SHP77 (cell line): ENCODE measurements around the gene ERAP2.
"Not testable (repeated sequence)": the region's sequence is repeated elsewhere in the genome, so short reads cannot be mapped to it uniquely, and the experiment has no call there.

Source experiments
- DNase-seq, 2 experiments: peaks; one replicate each; lab custom pipeline; 2025; lab: John Stamatoyannopoulos, UW

ERAP2 gene

DNA sequence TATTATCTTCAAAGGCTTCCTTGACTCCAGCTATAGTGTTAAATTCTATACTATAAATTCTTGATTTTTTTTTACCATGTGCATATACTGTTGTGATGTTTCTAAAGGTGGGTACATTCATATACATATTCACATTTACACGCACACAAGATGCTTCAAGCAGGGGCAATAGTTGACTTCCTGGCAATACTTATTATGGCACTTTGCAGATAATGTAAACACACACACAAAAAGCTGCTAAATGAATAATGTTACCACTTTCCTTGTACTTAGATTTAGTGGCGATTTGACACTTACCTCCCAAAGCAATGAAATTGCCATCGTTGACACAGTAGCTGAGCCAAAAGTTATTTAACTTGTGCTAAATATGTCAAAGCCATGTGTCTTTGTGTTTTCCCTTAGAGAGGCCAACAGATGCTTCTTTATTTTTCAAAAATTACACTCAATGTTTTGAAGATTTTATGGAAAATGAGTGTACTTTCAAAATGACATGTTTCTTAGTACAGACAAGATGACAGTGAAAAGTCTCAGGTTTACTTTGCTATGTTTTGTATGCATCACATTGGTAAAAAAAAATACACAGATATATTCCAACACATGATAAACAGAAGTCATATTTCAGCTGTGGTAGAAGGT lies 12.2 kb upstream of the ERAP2 start:
- DNase-seq = no peak

DNA sequence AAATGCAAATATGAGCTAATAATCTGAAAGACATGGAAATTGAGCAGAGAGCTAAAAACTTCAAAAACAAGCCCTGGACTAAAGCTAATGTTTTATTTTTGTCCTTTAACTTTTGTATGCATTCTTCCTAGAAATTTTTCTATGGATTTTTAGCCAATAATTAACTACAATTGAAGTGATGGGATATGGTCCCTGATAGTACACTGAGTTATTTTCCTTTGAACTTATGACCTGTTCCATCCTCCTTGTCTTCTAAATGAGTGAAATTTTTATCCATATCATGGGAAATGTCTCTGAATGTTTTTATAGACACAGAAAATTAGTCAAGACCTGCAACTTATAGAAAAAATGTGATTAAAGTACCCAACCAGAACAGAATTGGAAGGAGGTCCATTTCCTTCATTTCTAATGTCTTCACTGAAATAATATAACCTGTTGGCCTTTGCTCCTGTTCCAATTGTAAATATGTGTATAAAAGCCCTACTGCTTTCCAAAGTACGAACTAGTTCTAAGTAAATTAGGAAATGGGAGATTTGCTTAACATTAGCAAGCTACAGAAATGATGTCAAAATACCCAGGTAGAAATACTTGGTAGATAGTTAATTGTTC lies 11.3 kb upstream of the ERAP2 start:
- DNase-seq = no peak

DNA sequence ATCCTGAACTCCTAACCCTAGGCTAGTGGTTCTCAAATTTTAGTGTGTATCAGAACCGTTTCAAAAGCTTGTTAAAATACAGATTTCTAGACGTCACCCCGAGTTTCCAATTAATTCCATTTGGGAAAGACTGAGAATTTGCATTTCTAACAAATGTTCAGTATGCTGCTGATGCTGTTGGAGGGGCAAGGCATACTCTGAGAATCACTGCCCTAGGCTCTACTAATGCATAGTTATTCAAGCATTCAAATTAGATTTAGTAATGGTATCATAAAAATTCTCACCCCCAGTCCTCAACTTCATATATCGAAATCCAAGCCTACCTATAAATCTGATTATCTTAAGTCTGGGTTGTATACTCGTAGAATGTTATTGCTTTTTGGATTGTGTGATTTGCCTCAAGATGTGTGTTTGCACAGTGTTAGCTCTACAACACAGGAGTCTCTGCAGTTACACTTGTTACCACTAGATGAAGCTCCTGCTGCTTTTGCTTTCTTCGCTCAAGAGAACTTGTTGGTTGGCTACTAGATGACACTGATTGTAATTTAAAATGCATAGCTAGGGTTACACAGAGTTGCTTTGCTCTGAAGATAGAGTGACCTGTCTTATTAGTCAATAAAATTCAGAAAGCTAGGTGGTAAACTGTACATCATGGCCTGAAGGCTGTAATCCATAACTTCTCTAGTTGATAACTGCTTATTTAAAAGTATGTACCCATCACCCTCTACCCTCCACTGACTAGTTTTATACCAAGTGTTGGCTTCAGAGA lies 7.5 kb upstream of the ERAP2 start:
- DNase-seq = peak; percentile 35 to 50

DNA sequence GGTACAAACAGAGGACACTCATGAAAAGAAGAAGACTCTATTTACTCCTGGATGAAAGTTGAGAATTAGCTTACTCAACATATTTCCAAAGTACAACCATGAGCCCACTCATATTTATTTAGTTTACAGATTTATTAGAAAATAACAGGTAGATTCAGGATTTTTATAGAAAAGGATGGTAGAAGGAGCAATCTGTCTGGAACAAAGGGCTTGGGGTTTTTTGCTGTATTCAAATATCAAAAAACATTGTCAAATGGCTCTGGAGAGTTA lies 7.0 kb upstream of the ERAP2 start:
- no peak for DNase-seq

DNA sequence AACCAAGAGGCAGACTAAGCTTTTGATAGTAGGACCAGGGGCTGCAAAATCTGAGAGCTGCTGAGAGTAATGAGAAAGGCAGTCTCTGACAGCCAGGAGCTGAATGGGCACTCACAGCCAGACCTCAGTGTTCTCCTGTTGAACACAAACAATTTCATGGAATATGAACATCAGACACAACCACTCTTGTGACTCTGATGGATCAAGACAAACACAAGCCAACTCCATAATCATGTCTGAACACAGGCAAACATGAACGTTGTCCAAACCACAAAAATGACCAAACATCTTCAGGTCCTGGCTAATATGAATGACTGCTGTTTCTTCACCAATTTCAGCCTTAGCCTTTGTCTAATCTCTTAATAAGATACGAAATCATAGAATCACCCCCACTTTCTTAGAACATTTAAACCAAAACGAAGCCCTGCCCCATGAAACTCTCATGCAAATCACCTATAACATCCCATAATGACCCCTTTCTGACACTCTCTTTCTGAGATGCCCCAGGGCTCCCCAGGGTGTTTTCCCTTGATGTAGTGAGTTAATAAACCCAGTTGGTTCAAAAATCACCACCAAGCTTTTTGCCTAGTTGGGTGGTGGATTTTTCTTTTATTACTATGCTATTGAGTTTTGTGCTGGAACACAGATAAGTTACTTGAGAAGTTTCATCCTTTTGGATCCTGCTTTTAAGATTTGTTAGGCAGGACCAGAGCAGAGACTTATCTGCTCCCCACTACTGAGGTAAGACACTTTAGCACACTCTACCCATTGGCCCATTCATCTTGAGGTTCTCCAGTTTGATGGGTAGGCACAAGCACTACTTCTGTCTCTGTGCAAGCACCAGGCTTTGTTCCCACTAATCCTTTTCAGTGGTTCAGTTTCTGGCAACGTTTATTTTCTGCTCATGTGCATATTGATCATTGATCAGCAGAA lies 5.9 kb upstream of the ERAP2 start:
- no peak for DNase-seq

DNA sequence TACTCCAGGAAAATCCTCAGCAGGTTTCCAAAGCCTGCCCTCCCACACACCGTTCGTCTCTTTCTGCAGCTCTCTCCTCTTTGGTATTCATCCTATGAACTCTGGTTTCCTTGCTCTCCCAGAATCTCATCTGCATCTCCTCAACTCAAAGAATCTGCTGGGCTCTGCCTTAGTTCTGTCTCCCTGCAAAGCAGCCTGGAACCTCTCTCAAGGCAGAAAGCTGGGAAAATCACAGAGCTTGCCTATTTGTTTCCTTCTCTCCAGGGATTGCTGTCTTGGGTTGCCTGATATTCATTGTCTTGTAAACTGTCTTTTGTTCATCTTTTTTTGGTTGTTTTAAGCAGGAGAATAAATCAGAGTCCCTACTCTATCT lies 5.3 kb upstream of the ERAP2 start:
- no peak for DNase-seq

DNA sequence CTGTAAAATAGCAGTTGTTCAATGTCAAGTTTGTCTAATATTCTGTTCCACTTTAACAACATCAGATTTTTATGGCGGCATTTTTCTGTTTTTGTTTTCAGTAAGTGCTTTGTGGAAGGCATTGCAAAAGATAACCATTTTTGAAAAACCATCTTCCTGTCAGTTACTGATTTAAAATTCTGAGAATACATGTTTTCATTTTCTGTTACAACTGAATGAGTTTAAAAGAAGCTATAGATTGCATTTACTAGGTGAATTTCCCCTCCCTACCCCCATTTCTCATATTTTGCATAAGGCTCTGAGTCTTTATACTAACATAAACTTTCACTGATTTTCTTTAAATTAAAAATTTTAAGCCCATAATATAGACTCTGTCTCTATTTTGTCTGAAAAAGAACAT lies 4.6 kb upstream of the ERAP2 start:
- DNase-seq = no peak

DNA sequence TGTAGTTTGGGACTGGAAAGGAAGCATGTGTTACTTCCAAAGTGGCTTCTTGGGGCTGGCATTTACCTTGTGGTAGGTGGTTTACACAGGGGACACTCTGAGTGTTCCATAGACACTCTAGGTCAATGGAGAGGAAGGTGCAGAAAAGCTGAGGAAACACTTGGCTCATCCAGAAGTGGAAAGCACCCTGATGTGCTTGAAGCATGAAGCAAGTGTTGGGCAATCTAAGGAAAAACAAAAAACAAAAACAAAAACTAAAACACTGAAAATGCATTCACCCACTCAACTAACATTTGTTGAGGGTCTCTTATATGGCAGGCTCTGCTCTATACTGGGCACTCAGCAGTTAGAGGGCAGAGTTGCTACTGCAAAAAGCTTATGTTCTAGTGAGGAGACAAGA lies 2.9 kb upstream of the ERAP2 start:
- DNase-seq = no peak

DNA sequence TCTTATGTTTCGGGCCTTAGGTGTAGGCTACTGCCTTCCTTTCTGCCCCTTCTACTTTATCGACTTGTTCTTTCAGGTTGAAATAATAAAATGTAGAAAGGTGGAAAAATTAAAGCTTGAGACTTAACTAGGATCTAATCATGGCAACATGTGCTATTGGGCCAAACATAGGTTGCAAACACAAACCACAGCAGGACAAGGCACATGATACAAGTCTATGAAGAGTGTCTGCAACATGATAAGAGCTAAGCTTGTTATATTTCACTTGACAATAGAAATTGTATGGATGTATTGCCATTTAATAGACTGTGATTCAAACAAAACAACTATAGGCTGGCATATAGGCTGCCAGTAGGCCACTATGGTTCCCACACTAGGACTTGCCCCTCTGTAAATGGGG lies 1.7 kb upstream of the ERAP2 start:
- DNase-seq = no peak

DNA sequence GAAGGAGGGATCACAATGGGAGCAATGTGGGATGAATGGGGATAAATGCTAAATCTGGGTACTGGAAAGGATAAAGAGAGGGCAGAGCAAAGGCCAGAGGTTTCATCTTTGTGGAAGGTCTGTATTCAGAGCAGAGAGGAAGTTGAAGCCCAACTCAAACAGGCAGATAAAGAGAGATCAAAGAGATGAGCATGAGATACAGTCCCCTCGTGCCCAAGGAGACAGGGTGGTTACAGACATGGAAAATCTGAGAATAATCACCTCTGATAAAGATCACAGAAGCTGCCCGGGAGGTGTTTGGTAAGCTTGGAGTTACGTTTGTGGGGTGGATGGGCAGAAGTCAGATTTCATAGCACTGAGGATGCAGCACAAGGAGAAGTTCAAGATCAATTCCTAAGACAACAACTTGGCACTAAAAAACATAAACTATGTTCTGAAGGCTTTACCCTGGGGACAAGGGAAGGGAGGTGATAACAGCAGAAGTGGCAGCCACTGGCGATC lies 459 bp upstream of the ERAP2 start:
- DNase-seq = no peak

DNA sequence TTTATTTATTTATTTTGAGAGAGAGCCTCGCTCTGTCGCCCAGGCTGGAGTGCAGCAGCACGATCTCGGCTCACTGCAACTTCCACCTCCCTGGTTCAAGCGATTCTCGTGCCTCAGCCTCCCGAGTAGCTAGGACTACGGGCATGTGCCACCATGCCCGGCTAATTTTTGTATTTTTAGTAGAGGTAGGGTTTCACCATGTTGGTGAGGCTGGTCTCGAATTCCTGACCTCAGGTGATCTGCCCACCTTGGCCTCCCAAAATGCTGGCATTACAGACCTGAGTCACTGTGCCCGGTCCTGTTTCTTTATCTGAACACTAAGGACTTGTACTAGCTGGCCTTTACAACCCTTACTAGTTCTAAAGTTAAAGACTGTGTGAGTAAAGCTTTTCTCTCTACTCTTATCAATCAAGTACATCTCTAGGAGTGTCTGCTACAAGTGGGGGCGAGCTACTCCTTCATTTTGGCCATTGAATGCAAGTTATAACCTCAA lies 723 bp downstream of the ERAP2 start:
- DNase-seq = not testable (repeated sequence)

DNA sequence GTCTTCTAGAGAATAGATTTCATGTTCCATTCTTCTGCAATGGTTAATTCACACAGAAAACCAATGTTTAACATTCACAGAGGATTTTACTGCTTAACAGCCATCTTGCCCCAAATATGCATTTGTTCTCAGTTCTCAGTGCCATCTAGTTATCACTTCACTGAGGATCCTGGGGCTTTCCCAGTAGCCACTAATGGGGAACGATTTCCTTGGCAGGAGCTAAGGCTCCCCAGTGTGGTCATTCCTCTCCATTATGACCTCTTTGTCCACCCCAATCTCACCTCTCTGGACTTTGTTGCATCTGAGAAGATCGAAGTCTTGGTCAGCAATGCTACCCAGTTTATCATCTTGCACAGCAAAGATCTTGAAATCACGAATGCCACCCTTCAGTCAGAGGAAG lies 3.4 kb downstream of the ERAP2 start:
- DNase-seq = no peak

DNA sequence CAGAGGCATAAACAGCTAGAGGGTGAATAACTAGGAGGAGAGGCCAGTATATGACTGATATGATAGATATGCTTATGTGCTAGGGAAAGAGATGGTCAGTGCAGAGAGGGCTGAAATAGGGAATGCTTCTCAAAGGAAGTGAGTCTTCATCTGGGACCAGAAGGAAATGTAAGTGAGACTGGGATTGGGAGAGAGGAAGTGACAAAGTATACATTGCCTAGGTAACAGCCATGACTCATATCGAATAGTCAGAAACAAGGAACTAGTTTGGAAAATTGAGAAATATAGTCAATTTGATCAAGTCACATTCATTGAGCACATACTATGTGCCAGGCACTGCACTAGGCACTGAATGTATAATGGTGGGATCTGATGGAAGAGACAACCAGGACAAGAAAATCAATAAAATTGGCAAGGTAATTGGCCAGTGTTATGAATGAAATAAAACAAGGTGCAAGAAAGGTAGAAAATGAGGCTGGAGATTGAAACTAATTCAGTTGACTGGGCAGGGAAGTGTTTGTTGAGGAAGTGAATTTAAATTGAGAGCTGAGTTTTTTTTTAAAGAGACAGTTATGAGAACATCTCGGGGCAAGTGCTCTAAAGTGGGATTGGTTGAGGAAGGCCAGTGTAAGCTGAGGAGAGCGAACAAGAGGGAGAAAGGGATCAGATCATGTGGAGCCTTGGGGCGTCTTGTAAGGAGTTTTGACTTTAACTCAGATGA lies 4.3 kb downstream of the ERAP2 start:
- no peak for DNase-seq

DNA sequence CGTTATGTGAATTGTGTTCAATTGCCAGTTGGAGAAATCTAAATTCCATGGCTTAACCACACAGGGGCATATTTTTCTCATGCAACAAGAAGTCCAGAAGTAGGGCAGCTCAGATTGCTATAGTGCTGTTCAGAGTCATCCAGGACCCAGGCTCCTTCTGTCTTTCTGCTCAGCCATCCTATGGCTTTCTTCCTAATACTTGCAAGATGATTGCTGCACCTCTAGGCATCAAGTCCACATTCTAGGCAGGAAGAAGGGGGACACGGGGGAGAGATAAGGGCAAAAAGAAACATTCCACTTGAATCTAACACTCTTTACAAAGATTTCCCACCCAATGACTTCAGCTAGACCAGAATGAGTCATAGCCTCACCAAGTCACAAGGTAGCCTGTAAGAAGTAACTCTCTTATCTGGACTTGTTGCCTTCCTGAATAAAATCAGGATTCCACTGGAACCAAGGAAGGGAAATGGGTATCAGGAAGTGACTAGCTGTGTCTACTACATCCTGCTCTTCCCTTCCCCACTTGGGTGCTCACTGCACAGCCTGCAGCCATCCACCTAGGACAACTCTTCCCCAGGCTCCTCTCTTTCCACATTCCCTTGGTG lies 5.3 kb downstream of the ERAP2 start:
- DNase-seq = no peak

DNA sequence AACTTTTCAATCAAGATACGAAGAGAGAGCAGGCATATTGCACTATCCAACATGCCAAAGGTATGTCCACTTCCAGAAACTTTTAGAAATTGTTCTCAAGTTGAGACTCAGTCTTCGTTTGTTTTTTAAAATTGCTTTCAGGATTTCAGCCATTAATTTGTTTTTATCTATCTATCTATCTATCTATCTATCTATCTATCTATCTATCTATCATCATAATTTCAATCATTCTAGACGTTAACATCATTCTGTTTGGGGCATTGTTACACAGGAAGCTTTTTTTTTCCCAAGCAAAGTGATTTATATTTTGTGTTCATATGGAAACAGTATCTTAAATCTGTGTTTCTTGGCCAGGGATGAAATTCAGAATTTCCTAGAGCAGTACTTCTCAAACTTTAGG lies 7.6 kb downstream of the ERAP2 start:
- no peak for DNase-seq

DNA sequence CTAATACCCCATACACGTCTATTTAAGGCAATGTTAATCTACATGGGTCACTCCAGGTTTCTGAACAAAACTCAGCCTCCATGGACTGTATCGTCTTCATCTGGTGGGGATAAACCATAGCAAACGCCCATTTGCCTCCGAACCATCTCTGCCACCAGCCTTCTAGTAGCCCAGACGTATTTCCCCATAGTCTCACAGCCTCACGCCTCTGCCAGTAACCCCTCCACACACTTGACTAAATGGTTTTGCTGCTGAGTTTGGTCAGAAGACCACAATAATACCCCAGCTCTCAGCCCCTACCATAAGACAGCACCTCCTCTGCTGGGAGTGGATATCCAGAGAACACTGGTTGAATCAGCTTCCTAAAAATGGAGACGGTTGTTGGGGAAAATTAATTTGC lies 8.7 kb downstream of the ERAP2 start:
- DNase-seq = no peak

DNA sequence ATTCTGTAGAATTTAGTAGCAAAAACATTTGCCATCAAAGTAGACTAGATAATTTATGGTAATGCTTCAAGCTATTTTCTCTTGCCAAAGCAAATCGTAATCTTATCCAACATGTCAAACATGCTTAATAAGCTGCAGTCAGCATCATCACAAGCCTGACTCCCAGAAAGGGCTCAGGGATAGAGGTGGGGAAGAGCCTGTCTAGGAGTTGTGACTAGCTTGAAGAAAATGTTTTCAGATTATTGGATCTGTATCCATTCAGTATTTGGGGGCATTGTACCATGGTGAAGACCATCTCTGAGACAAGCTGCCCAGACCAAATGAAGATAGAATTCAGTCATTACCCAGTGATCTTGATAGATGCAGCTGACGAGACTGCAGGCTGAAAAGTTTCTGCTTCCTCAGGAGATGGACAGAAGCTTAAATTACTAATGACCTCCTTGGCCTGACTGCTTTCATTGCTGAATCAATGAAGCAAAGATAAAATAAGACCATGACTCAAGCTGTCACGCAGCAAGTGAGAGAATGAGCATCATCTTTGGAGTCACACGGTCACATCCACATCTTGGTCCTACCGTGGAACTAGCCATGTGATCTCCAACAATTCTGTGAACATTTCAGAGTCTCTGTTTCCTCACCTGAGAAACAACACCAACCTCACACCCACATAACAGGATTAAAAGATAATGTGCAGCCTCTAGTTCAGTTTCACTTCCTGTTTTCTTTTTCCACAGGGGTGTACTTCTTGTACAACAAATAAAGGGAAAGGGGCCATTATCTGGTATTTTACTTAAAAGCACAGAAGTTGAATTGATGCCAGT lies 9.4 kb downstream of the ERAP2 start:
- DNase-seq = no peak

DNA sequence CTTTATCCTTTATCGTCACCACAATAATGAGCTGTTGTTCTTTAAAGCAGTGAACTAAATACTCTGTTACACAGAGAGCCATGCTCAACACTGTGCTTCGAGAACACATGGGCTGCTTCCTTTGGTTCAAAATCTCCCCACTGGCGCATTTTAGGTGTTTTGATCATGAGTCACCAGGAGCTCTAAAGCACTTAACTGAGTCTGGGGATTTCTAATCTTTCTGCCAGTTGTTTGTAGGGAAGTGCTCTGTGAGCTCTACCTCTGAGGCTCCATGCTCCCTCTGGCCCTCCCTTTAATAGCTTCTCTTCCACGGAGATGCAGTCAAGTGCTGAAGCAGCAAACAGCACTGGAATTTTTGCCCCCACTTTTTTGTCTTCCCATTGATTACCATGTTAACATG lies 17.0 kb downstream of the ERAP2 start:
- no peak for DNase-seq

DNA sequence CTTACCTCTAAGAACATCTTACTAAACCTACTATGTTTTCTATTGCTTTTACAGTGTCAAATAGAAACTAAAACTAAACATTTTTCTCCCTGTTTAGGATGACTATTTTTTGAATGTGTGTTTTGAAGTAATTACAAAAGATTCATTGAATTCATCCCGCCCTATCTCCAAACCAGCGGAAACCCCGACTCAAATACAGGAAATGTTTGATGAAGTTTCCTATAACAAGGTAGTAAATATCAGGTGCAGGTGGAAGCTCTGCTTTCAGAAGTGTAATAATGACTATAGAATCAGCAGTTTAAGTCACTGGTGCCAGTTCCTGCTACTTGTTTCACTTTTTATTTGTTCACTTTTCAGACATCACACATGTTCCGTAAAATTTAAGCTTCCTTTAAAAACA lies 20.0 kb downstream of the ERAP2 start:
- DNase-seq = no peak

DNA sequence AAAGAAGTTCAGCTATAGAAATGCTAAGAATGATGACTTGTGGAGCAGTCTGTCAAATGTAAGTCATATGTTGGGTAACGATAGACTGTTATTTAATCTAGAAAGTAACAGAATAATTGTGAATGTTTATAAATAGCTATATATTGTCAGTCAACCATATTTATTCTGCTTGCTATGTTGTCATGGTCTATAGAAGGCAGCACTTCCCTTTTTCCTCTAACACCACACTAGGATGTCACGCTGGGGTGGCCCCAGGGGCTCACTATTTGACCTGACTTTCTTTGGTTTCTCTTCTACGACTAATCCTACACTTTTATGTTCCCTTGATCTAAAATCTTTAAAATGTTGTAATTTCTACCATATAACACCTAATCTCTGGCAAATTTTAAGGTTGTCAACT lies 20.5 kb downstream of the ERAP2 start:
- DNase-seq = no peak
